ENCODE measurements around the gene TBCE.

GRCh38 chr1:235450886-235451483 lies 83.8 kb downstream of the TBCE start:
- no peak for TF ChIP-seq CTCF (IDR thresholded peaks at IDR 0.05)
- no peak for TF ChIP-seq POLR2A (IDR thresholded peaks at IDR 0.05)

Data from lower leg skin (tissue), 3 donors.